CD8-positive, alpha-beta memory T cell (primary cell): ENCODE data around the gene KRT32. TPM values are rescaled to one million over a fixed set of nuclear protein-coding genes. Genes with fewer than 3 reads are reported as not detected.

Experiments used
- CTCF ChIA-PET: fragments of 350-600 bp; sonication (Branson Sonifier 250); formaldehyde crosslinking; loops from one replicate; lab custom pipeline; 2021; ENCODE audit warnings: antibody characterized with exemption; lab: Charles Lee
- POLR2A ChIA-PET: fragments of 350-600 bp; sonication (Branson Sonifier 250); formaldehyde crosslinking; loops from one replicate; lab custom pipeline; 2021; ENCODE audit warnings: antibody characterized with exemption; lab: Charles Lee
- DNase-seq, 5 donors: peaks; one replicate each; pipeline versions ENCODE4 v3.0.0 to v3.0.0-alpha.2; 2020 to 2022; ENCODE audit warnings: mixed read lengths in 1 of 5
- H3K27ac ChIP-seq: one replicate; pipeline ENCODE4 v1.7.0; 2013; ENCODE audit warnings: low read depth, mild to moderate bottlenecking, low read length, moderate library complexity
- H3K27me3 ChIP-seq: 2 replicates; pipeline ENCODE4 v1.7.0; 2013; ENCODE audit warnings: low read length, mild to moderate bottlenecking; ENCODE audit not compliant: insufficient read depth, poor library complexity, severe bottlenecking
- H3K36me3 ChIP-seq: 2 replicates; pipeline ENCODE4 v1.7.0; 2013; ENCODE audit warnings: mild to moderate bottlenecking, low read length, moderate library complexity; ENCODE audit not compliant: insufficient read depth
- H3K4me1 ChIP-seq: 2 replicates; pipeline ENCODE4 v1.7.0; 2013; ENCODE audit warnings: mild to moderate bottlenecking, low read length, moderate library complexity; ENCODE audit not compliant: insufficient read depth
- H3K4me3 ChIP-seq: 2 replicates; pipeline ENCODE4 v1.7.0; 2013; ENCODE audit warnings: mild to moderate bottlenecking, low read length
- H3K9me3 ChIP-seq: 2 replicates; pipeline ENCODE4 v1.7.0; 2013; ENCODE audit warnings: mild to moderate bottlenecking, low read length
- H3K27ac Mint-ChIP-seq, 8 donors: one replicate each; pipeline ENCODE4 v1.8.0; 2020 to 2021; ENCODE audit warnings: mixed read lengths in 8 of 8, mild to moderate bottlenecking in 6 of 8, inconsistent platforms in 3 of 8, moderate library complexity in 3 of 8
- H3K27me3 Mint-ChIP-seq, 2 donors: one replicate each; pipeline ENCODE4 v1.8.0; 2020 to 2021; ENCODE audit warnings: mixed read lengths in 2 of 2, mild to moderate bottlenecking in 1 of 2, moderate library complexity in 1 of 2
- H3K36me3 Mint-ChIP-seq, 3 donors: one replicate each; pipeline ENCODE4 v1.8.0; 2020 to 2021; ENCODE audit warnings: mixed read lengths in 3 of 3, inconsistent platforms in 1 of 3, mild to moderate bottlenecking in 1 of 3
- H3K4me1 Mint-ChIP-seq, 3 donors: one replicate each; pipeline ENCODE4 v1.8.0; 2020 to 2021; ENCODE audit warnings: mixed read lengths in 3 of 3, inconsistent platforms in 1 of 3, mild to moderate bottlenecking in 1 of 3
- H3K4me3 Mint-ChIP-seq, 7 donors: one replicate each; pipeline ENCODE4 v1.8.0; 2020 to 2021; ENCODE audit warnings: mixed read lengths in 7 of 7, mild to moderate bottlenecking in 6 of 7, moderate library complexity in 4 of 7, inconsistent platforms in 2 of 7
- H3K9me3 Mint-ChIP-seq, 5 donors: one replicate each; pipeline ENCODE4 v1.8.0; 2020 to 2022; ENCODE audit warnings: mixed read lengths in 5 of 5, mild to moderate bottlenecking in 3 of 5, moderate library complexity in 2 of 5, inconsistent platforms in 1 of 5
- polyA plus RNA-seq: library from polyadenylated mRNA; unstranded; fragments of 300-500 nt; fragmentation: Illumina TruSeq; gene quantifications from one replicate; pipeline ENCODE4 v1.2.3, GENCODE V29; 2021
- total RNA-seq, 2 experiments: library from RNA; stranded (reverse); gene quantifications; one replicate each; pipeline ENCODE4 v1.2.3, GENCODE V29; 2021

Gene KRT32
- total RNA-seq (not detected), polyA plus RNA-seq (not detected)

GRCh38 chr17:41466988-41467387 is at the start of gene KRT32:
Gene KRT32 (minus strand): TSS chr17:41467386. CDS start chr17:41467325, 61 bp downstream.
- Histone ChIP-seq H3K36me3 (no peaks in the 10 kb centered on the region), H3K27ac (no peak within 1 kb of the TSS), H3K9me3 (no peaks in the 10 kb centered on the region), H3K27me3 (no peaks in the 10 kb centered on the region), H3K4me3 (no peak within 1 kb of the TSS), H3K4me1 (no peaks in the 10 kb centered on the region)
- Mint-ChIP-seq H3K4me3 (no peak within 1 kb of the TSS), H3K27me3 (peaks cover 20 to 27% of the 10 kb centered on the region in 2 donors), H3K9me3 (peaks cover 0 to 3% (median 2%) of the 10 kb centered on the region in 5 donors), H3K27ac (no peak within 1 kb of the TSS), H3K4me1 (peaks cover 0 to 5% (median 0%) of the 10 kb centered on the region in 3 donors), H3K36me3 (no peaks in the 10 kb centered on the region)
- ChIA-PET POLR2A (no interaction called here), CTCF (no interaction called here)
- DNase-seq: no peak

- no peaks in the 10 kb centered on the region for H3K9me3 Mint-ChIP-seq
- no peaks in the 10 kb centered on the region for H3K4me1 ChIP-seq
- no peaks in the 10 kb centered on the region for H3K4me1 Mint-ChIP-seq
- H3K27me3 Mint-ChIP-seq: peaks cover 12 to 16% of the 10 kb centered on the region in 2 donors
- no peaks in the 10 kb centered on the region for H3K9me3 ChIP-seq
- H3K27ac ChIP-seq: no peak overlapping the region
- H3K4me3 Mint-ChIP-seq: no peak overlapping the region
- DNase-seq: no peak
- H3K27ac Mint-ChIP-seq: no peak overlapping the region
- H3K36me3 Mint-ChIP-seq: peaks cover 0 to 1% (median 0%) of the 10 kb centered on the region in 3 donors
- H3K27me3 ChIP-seq: no peaks in the 10 kb centered on the region
- POLR2A ChIA-PET: no interaction called here
- no peak overlapping the region for H3K4me3 ChIP-seq
- CTCF ChIA-PET: no interaction called here
- H3K36me3 ChIP-seq: no peaks in the 10 kb centered on the region
Measured at GRCh38 chr17:41516830-41517283, 49.7 kb upstream of the KRT32 start.

- no peaks in the 10 kb centered on the region for H3K36me3 ChIP-seq
- Mint-ChIP-seq H3K36me3 (peaks cover 0 to 1% (median 0%) of the 10 kb centered on the region in 3 donors), H3K9me3 (no peaks in the 10 kb centered on the region), H3K27ac (no peak overlapping the region), H3K4me1 (no peaks in the 10 kb centered on the region), H3K4me3 (no peak overlapping the region), H3K27me3 (peaks cover 12 to 19% of the 10 kb centered on the region in 2 donors)
- no peak overlapping the region for H3K4me3 ChIP-seq
- CTCF ChIA-PET: no interaction called here
- H3K27ac ChIP-seq: no peak overlapping the region
- DNase-seq: no peak
- H3K9me3 ChIP-seq: no peaks in the 10 kb centered on the region
- POLR2A ChIA-PET: no interaction called here
- no peaks in the 10 kb centered on the region for H3K4me1 ChIP-seq
- H3K27me3 ChIP-seq: no peaks in the 10 kb centered on the region
Measured at GRCh38 chr17:41516147-41516829, 49.1 kb upstream of the KRT32 start.

GRCh38 chr17:41513168-41513547 is 46.0 kb upstream of the KRT32 start:
- Mint-ChIP-seq H3K4me1 (no peaks in the 10 kb centered on the region), H3K36me3 (peaks cover 0 to 1% (median 0%) of the 10 kb centered on the region in 3 donors), H3K4me3 (no peak overlapping the region), H3K9me3 (no peaks in the 10 kb centered on the region), H3K27ac (no peak overlapping the region), H3K27me3 (peaks cover 6 to 9% of the 10 kb centered on the region in 2 donors)
- Histone ChIP-seq H3K27me3 (no peaks in the 10 kb centered on the region), H3K27ac (no peak overlapping the region), H3K4me1 (no peaks in the 10 kb centered on the region), H3K4me3 (no peak overlapping the region), H3K36me3 (no peaks in the 10 kb centered on the region), H3K9me3 (no peaks in the 10 kb centered on the region)
- POLR2A ChIA-PET: no interaction called here
- no peak for DNase-seq
- CTCF ChIA-PET: interaction anchor here (0.8 to 2.1 kb wide), 2 partner anchors 15 to 36 kb away, joined by 3 to 5 read pairs; no protein-coding TSS in a partner anchor

- peaks cover 0 to 1% (median 0%) of the 10 kb centered on the region in 3 donors for H3K36me3 Mint-ChIP-seq
- Histone ChIP-seq H3K36me3 (no peaks in the 10 kb centered on the region), H3K27me3 (no peaks in the 10 kb centered on the region), H3K4me1 (no peaks in the 10 kb centered on the region), H3K27ac (no peak overlapping the region), H3K9me3 (no peaks in the 10 kb centered on the region), H3K4me3 (no peak overlapping the region)
- ChIA-PET POLR2A (no interaction called here), CTCF (interaction anchor here (0.8 to 2.1 kb wide), 2 partner anchors 15 to 36 kb away, joined by 3 to 5 read pairs; no protein-coding TSS in a partner anchor)
- no peak overlapping the region for H3K4me3 Mint-ChIP-seq
- no peak overlapping the region for H3K27ac Mint-ChIP-seq
- H3K27me3 Mint-ChIP-seq: peaks cover 8 to 9% of the 10 kb centered on the region in 2 donors
- no peaks in the 10 kb centered on the region for H3K9me3 Mint-ChIP-seq
- DNase-seq: no peak
- no peaks in the 10 kb centered on the region for H3K4me1 Mint-ChIP-seq
Measured at GRCh38 chr17:41512546-41513167, 45.5 kb upstream of the KRT32 start.

- POLR2A ChIA-PET: no interaction called here
- DNase-seq: no peak
- H3K9me3 Mint-ChIP-seq: no peaks in the 10 kb centered on the region
- H3K27ac ChIP-seq: no peak overlapping the region
- H3K36me3 ChIP-seq: no peaks in the 10 kb centered on the region
- peaks cover 3 to 7% of the 10 kb centered on the region in 2 donors for H3K27me3 Mint-ChIP-seq
- H3K4me3 ChIP-seq: no peak overlapping the region
- H3K4me1 ChIP-seq: no peaks in the 10 kb centered on the region
- H3K4me1 Mint-ChIP-seq: no peaks in the 10 kb centered on the region
- no peak overlapping the region for H3K27ac Mint-ChIP-seq
- H3K9me3 ChIP-seq: no peaks in the 10 kb centered on the region
- H3K4me3 Mint-ChIP-seq: no peak overlapping the region
- peaks cover 0 to 1% (median 0%) of the 10 kb centered on the region in 3 donors for H3K36me3 Mint-ChIP-seq
- no peaks in the 10 kb centered on the region for H3K27me3 ChIP-seq
- CTCF ChIA-PET: interaction anchor here (2.1 kb wide), 1 partner anchor 37 kb away, joined by 5 read pairs; no protein-coding TSS in a partner anchor
Measured at GRCh38 chr17:41511716-41512115, 44.5 kb upstream of the KRT32 start.

- Mint-ChIP-seq H3K9me3 (no peaks in the 10 kb centered on the region), H3K4me3 (no peak overlapping the region), H3K27ac (no peak overlapping the region), H3K27me3 (peaks cover 3 to 4% of the 10 kb centered on the region in 2 donors), H3K36me3 (peaks cover 0 to 1% (median 0%) of the 10 kb centered on the region in 3 donors), H3K4me1 (no peaks in the 10 kb centered on the region)
- H3K36me3 ChIP-seq: no peaks in the 10 kb centered on the region
- ChIA-PET CTCF (no interaction called here), POLR2A (no interaction called here)
- no peak for DNase-seq
- H3K4me3 ChIP-seq: no peak overlapping the region
- H3K27ac ChIP-seq: no peak overlapping the region
- no peaks in the 10 kb centered on the region for H3K27me3 ChIP-seq
- no peaks in the 10 kb centered on the region for H3K4me1 ChIP-seq
- H3K9me3 ChIP-seq: no peaks in the 10 kb centered on the region
Measured at GRCh38 chr17:41511116-41511515, 43.9 kb upstream of the KRT32 start.
